ENCODE measurements around the gene KDM4B. TPM values are rescaled to one million over a fixed set of nuclear protein-coding genes. Genes with fewer than 3 reads are reported as not detected.

Gene KDM4B
- total RNA-seq, 4 donors from 2014 or later: 26.6 to 84.2 (median 39.9) TPM

GRCh38 chr19:5166262-5166661, 197.3 kb downstream of the KDM4B start:
- no peak overlapping the region for H3K27ac ChIP-seq
- no peaks in the 10 kb centered on the region for H3K27me3 ChIP-seq
- no peaks in the 10 kb centered on the region for H3K36me3 ChIP-seq
- in situ Hi-C loops (cut with MboI; ENCODE audit: low pct_ligation_motif_present in 1 of 4, low pct_unique_long_range_greater_than_20kb in 1 of 4, low sequenced_read_pairs in 3 of 4): no loop called here
- TF ChIP-seq, protein P1, sequence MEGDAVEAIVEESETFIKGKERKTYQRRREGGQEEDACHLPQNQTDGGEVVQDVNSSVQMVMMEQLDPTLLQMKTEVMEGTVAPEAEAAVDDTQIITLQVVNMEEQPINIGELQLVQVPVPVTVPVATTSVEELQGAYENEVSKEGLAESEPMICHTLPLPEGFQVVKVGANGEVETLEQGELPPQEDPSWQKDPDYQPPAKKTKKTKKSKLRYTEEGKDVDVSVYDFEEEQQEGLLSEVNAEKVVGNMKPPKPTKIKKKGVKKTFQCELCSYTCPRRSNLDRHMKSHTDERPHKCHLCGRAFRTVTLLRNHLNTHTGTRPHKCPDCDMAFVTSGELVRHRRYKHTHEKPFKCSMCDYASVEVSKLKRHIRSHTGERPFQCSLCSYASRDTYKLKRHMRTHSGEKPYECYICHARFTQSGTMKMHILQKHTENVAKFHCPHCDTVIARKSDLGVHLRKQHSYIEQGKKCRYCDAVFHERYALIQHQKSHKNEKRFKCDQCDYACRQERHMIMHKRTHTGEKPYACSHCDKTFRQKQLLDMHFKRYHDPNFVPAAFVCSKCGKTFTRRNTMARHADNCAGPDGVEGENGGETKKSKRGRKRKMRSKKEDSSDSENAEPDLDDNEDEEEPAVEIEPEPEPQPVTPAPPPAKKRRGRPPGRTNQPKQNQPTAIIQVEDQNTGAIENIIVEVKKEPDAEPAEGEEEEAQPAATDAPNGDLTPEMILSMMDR (IDR thresholded peaks at IDR 0.05): no peak
- no peak for TF ChIP-seq POLR2AphosphoS5 (IDR thresholded peaks at IDR 0.05)
- DNase-seq: no peak
- H3K9me3 ChIP-seq: no peaks in the 10 kb centered on the region
- no peaks in the 10 kb centered on the region for H3K4me1 ChIP-seq
- intact Hi-C loops (cut with DNase I; ENCODE audit: low total_unique reads): no loop called here
- no peak overlapping the region for H3K4me3 ChIP-seq

DNA sequence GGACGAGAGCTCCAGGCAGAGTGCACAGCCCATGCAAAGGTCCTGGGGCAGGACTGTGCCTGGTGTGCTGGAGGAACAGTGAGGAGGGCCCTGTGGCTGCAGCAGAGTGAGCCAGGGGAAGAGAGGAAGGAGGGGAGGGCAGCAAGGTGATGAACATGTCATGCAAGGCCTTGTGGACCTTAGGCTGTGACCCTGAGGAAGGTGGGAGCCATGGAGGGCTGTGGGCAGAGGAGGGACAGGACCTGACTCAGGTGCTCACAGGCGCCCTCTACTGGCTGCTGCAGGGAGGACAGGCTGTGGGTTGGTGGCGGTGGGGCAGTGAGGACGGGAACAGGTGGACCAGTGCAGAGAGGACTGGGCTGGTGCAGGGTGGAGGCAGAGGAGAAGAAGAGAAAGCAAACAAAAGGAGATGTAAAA, 201.4 kb downstream of the KDM4B start:
- 40 to 55% methylated on average over 1 to 4 of the region's 4 CpGs for WGBS, 2 donors (ENCODE audit: low coverage in 1 of 2)

GRCh38 chr19:5171711-5172110, 202.8 kb downstream of the KDM4B start:
- TF ChIP-seq POLR2A (IDR thresholded peaks at IDR 0.05) (no peak), POLR2AphosphoS5 (IDR thresholded peaks at IDR 0.05) (no peak), EP300 (IDR thresholded peaks at IDR 0.05; ENCODE audit: low read depth) (no peak)
- TF ChIP-seq, protein P1 (IDR thresholded peaks at IDR 0.05): no peak
- no peak for DNase-seq
- 51 to 57% methylated on average over 4 to 9 of the region's 9 CpGs for WGBS, 2 donors (ENCODE audit: low coverage in 1 of 2)
- H3K27me3 ChIP-seq: no peaks in the 10 kb centered on the region
- in situ Hi-C loops (cut with MboI; ENCODE audit: low pct_ligation_motif_present in 1 of 4, low pct_unique_long_range_greater_than_20kb in 1 of 4, low sequenced_read_pairs in 3 of 4) (no loop called here), intact Hi-C loops (cut with DNase I; ENCODE audit: low total_unique reads) (no loop called here)
- H3K4me1 ChIP-seq: no peaks in the 10 kb centered on the region
- no peak overlapping the region for H3K4me3 ChIP-seq
- H3K9me3 ChIP-seq: no peaks in the 10 kb centered on the region
- no peak overlapping the region for H3K27ac ChIP-seq
- H3K36me3 ChIP-seq: no peaks in the 10 kb centered on the region

More for the DNA sequence above, 201.4 kb downstream of the KDM4B start:
- no peaks in the 10 kb centered on the region for H3K27me3 ChIP-seq
- peak; percentile 37 for DNase-seq
- TF ChIP-seq POLR2AphosphoS5 (IDR thresholded peaks at IDR 0.05): no peak
- TF ChIP-seq, protein P1 (IDR thresholded peaks at IDR 0.05): peak; percentile 35 to 47 (median 43)
- no peak overlapping the region for H3K4me3 ChIP-seq
- in situ Hi-C loops (cut with MboI; ENCODE audit: low pct_ligation_motif_present in 1 of 4, low pct_unique_long_range_greater_than_20kb in 1 of 4, low sequenced_read_pairs in 3 of 4): no loop called here
- H3K4me1 ChIP-seq: no peaks in the 10 kb centered on the region
- no peaks in the 10 kb centered on the region for H3K36me3 ChIP-seq
- no peak overlapping the region for H3K27ac ChIP-seq
- H3K9me3 ChIP-seq: no peaks in the 10 kb centered on the region
- intact Hi-C loops (cut with DNase I; ENCODE audit: low total_unique reads): no loop called here

DNA sequence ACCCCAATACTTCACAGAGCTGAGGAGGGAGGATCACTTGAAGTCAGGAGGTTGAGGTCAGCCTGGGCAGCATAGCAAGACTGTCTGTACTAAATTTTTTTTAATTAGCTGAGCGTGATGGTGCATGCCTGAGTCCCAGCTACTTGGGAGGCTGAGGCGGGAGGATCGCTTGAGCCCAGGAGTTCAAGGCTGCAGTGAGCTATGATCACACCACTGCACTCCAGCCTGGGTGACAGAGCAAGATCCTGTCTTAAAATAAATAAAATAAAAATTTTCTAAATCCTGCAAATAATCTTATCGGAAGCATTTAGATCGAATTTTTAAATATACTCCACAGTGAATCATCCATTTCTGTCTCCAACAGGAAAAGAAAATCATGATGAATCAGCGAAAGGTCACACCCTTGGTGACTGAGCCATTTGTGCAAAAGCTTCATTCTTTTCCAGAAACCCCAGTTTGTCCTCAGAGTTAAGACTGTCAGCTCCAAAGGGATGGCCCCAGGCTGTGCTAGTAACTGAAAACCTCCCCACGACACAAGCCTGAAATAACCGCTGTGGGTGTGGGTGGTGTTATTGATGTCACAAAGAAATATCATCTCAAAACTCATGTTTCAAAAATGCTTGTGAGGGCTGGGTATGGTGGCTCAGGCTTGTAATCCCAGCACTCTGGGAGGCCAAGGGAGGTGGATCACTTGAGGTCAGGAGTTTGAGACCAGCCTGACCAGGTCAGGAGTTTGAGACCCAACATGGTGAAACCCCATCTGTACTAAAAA, 204.1 kb downstream of the KDM4B start:
- in situ Hi-C loops (cut with MboI; ENCODE audit: low pct_ligation_motif_present in 1 of 4, low pct_unique_long_range_greater_than_20kb in 1 of 4, low sequenced_read_pairs in 3 of 4) (no loop called here), intact Hi-C loops (cut with DNase I; ENCODE audit: low total_unique reads) (no loop called here)
- Histone ChIP-seq H3K4me1 (no peaks in the 10 kb centered on the region), H3K9me3 (no peaks in the 10 kb centered on the region), H3K27ac (no peak overlapping the region), H3K36me3 (no peaks in the 10 kb centered on the region), H3K4me3 (no peak overlapping the region), H3K27me3 (no peaks in the 10 kb centered on the region)
- TF ChIP-seq, protein P1 (IDR thresholded peaks at IDR 0.05): no peak
- TF ChIP-seq POLR2A (IDR thresholded peaks at IDR 0.05) (no peak), POLR2AphosphoS5 (IDR thresholded peaks at IDR 0.05) (no peak), EP300 (IDR thresholded peaks at IDR 0.05; ENCODE audit: low read depth) (no peak)
- no peak for DNase-seq
- WGBS, 2 donors (ENCODE audit: low coverage in 1 of 2): 60 to 68% methylated on average over 8 of the region's 8 CpGs

All from transverse colon (tissue), 4 donors.